Omental fat pad (tissue), 4 donors: ENCODE results near the gene SPART. TPM values are rescaled to one million over a fixed set of nuclear protein-coding genes. Genes with fewer than 3 reads are reported as not detected.

Source experiments
- ATAC-seq: fragments of 150-250 bp; one replicate; pipeline ENCODE4 v1.9.1; 2016; ENCODE audit warnings: mild to moderate bottlenecking, moderate library complexity; ENCODE audit not compliant: low FRiP score
- DNase-seq: peaks from one replicate; pipeline ENCODE4 v3.0.0-alpha.2; 2019; ENCODE audit warnings: low spot score
- total RNA-seq, 4 donors: library from RNA; depleted of rRNA; stranded (reverse); fragments of >200 nt; gene quantifications; one replicate each; pipeline ENCODE4 v1.1.0, GENCODE V29; 2016
- TF ChIP-seq, protein P1 (sequence below), 3 donors: fragments of 450-650 bp; IDR thresholded peaks; one replicate each; pipeline ENCODE4 v1.5.1; 2016 to 2017; ENCODE audit warnings: antibody characterized with exemption in 3 of 3, mild to moderate bottlenecking in 3 of 3, moderate library complexity in 2 of 3

Gene SPART
- total RNA-seq, 4 donors from 2014 or later: 70.7 to 98.0 (median 73.6) TPM

DNA sequence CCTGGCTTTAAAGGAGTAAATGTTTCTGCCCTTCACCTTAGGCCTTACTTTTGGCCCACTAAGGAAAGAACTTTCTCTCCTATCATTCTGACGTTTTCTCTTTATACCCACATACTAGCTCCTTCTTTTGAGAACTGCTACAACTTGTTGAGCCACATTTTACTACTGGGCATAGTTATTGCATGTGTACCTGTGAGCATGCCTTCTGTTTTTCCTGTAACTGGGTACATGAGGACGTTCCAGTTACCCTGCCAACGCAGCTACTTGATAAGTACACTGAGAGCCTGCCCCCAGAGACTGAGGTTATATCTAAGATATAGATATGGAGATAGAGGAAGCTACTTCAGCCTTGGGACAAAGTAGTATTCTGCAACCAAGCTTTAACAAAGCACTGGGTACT is 52.1 kb downstream of the SPART start:
- TF ChIP-seq, protein P1, sequence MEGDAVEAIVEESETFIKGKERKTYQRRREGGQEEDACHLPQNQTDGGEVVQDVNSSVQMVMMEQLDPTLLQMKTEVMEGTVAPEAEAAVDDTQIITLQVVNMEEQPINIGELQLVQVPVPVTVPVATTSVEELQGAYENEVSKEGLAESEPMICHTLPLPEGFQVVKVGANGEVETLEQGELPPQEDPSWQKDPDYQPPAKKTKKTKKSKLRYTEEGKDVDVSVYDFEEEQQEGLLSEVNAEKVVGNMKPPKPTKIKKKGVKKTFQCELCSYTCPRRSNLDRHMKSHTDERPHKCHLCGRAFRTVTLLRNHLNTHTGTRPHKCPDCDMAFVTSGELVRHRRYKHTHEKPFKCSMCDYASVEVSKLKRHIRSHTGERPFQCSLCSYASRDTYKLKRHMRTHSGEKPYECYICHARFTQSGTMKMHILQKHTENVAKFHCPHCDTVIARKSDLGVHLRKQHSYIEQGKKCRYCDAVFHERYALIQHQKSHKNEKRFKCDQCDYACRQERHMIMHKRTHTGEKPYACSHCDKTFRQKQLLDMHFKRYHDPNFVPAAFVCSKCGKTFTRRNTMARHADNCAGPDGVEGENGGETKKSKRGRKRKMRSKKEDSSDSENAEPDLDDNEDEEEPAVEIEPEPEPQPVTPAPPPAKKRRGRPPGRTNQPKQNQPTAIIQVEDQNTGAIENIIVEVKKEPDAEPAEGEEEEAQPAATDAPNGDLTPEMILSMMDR (IDR thresholded peaks at IDR 0.05): no peak
- DNase-seq (no peak), ATAC-seq (no peak)

DNA sequence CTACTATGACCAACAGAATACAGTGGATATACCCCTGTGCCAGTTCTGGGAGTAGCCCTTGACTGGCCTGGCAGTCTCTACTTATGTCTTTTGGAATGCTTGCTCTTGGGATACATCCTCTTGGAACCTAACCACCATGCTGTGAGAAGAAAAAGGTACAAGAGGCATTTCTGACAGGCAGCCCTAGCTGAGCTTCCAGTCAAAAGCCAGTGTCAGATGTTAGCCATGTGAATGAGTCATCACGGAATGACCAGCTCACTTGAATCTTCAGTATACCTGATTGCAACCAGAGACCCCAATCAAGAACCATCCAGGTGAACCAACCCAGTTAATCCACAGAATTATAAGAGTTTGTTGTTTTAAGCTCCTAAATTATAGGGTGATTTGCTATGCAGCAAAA is 52.7 kb downstream of the SPART start:
- TF ChIP-seq, protein P1 (IDR thresholded peaks at IDR 0.05): no peak
- DNase-seq (no peak), ATAC-seq (no peak)

DNA sequence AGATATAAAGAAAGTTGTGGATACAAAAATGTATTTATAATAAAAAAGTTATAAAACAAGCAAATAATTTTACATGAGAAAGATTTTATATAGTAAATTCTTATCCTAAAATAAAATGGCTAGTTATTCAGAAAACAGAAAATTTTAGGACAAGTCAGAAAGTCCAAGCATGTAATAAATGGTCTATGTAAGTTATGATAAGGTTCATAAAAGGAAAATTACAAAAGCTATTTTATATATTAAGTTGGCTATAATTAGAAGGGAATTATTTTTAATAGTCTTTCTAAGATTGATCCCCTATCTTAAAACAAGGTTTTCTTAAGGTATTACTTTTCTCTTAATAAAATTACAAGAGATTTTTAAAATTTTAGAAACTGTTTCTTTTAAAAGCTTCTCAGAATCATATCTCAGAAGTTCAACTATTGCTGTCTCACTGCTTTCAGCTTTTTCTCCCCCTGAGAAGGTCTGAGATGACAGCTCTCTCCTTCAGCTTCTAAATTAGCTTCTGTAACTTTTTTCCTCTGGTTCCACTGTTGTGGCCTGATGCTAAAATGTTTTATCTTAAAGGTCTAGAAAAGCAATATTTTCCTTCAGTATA is 57.3 kb downstream of the SPART start:
- ATAC-seq (no peak), DNase-seq (no peak)
- TF ChIP-seq, protein P1 (IDR thresholded peaks at IDR 0.05): no peak

DNA sequence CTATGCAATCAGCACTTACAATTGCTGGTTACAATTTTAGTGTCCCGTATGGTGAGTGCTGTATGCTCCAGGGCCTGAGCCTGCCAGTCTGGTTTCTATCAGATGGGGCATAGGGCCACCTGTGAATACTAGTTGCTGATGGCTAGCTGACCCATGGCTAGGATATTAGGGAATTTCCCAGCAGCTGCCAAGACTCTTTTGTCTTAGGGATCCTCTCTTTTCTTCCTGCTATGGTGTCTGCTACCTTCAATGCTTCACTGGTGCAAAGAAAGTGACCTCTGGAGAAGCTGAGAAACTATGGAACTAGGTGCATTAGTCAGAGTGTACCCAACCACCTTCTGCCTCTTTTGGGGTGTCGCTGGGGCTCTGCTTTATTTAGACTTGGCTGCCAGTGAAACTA is 60.2 kb downstream of the SPART start:
- TF ChIP-seq, protein P1 (IDR thresholded peaks at IDR 0.05): no peak
- no peak for ATAC-seq
- no peak for DNase-seq

DNA sequence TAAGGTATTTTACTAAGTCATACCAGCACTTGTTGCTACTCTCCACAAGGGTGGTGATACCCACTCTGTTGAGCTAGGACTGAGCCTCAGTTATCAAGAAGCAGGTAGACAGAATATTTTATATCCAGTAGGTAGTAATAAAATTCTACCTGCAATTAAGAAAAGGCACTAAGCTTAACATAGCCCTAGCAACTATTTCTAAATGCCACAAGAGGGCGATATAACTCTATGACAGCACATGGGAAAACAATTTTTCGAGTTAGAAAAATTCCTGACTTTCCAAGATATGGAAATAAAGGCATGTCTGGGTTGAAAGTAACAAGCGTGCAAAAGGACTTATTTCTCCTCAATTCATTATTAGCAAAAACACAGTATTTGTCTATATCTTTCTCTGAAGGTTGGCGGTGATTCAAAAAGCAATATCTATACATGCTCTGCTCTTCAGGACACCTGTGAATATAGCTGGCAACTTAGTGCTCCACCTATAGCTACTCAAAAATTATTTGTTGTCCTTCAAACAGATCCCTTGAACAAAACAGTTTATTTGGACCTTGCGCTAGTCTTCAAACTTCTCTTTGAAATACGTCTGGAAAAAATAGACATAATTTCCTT is 63.3 kb downstream of the SPART start:
- TF ChIP-seq, protein P1 (IDR thresholded peaks at IDR 0.05): peak in 1 of 3 donors; percentile 17
- ATAC-seq (no peak), DNase-seq (no peak)

DNA sequence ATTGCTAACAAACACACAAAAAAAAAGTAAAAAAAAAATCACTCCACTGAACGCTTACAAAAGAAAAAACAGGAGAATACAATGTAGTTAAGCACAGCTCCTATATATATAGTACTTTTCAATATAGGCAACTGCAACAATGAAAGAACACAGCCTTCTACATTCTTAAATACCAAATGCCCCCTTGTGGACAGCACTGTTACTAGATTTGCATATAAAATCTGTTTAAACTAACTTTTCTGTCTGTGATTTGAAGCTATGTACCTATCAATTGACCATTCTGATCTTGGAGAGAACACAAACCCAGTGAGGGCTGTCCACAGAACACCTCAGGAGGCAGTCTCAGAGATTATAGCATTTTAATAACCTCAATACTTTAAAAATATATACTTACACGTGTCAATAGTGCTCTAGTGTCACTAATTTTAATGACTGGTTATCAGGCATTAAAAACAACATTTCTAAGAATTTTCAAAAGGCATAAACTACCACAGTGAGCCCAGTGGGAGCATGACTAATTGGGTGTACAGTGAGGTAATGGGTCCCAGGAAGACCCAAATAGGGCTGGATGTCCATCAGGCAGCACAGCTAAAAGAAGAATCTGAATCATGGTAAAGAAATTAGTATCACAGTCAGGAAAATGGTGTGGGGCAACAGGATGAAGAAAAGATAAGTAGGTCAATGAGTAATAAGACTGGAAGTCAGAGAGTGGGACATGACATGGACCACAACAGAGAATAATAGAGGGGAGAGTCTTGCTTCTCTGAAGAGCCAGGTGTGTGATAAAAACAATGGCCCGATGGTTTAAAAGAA is 70.8 kb downstream of the SPART start:
- peak; percentile 28 for ATAC-seq
- TF ChIP-seq, protein P1 (IDR thresholded peaks at IDR 0.05): peak in 1 of 3 donors; percentile 19
- DNase-seq: no peak
